OCI-LY1 (cell line): Measurements from ENCODE around the gene SDK1.

Experiments used
- H2AFZ ChIP-seq: fragments of 200-600 bp; sonication (generic), shearing (Covaris generic); 2 replicates; pipeline ENCODE4 v1.6.0; 2014; ENCODE audit warnings: antibody characterized with exemption, mild to moderate bottlenecking, low read length
- H3F3A ChIP-seq: fragments of 200-600 bp; sonication (generic), shearing (Covaris generic); 2 replicates; pipeline ENCODE4 v1.6.0; 2014; ENCODE audit warnings: mild to moderate bottlenecking, antibody characterized with exemption, low read length, moderate library complexity; ENCODE audit not compliant: insufficient read depth
- H3K27ac ChIP-seq: fragments of 200-600 bp; sonication (generic); 2 replicates; pipeline ENCODE4 v1.5.1; 2014; ENCODE audit warnings: low read length, mixed run types, mild to moderate bottlenecking, low read depth; ENCODE audit not compliant: poor library complexity, severe bottlenecking
- H3K27me3 ChIP-seq: fragments of 200-600 bp; sonication (generic); 2 replicates; pipeline ENCODE4 v1.6.0; 2014; ENCODE audit warnings: antibody characterized with exemption, mild to moderate bottlenecking, low read length, moderate library complexity; ENCODE audit not compliant: insufficient read depth
- H3K36me3 ChIP-seq: fragments of 200-600 bp; sonication (generic); 2 replicates; pipeline ENCODE4 v1.6.1; 2014; ENCODE audit warnings: mild to moderate bottlenecking, antibody characterized with exemption, low read length, moderate library complexity, mixed read lengths; ENCODE audit not compliant: insufficient read depth
- H3K4me1 ChIP-seq: fragments of 200-600 bp; sonication (generic); 2 replicates; pipeline ENCODE4 v1.5.1; 2014; ENCODE audit warnings: mild to moderate bottlenecking, low read length, moderate library complexity; ENCODE audit not compliant: insufficient read depth, severe bottlenecking
- H3K4me2 ChIP-seq: fragments of 200-600 bp; sonication (generic), shearing (Covaris generic); 2 replicates; pipeline ENCODE4 v1.6.1; 2014; ENCODE audit warnings: low read length
- H3K4me3 ChIP-seq: fragments of 200-600 bp; sonication (generic); 2 replicates; pipeline ENCODE4 v1.5.1; 2014; ENCODE audit warnings: low read length, low read depth, mild to moderate bottlenecking, mixed read lengths; ENCODE audit not compliant: poor library complexity, severe bottlenecking
- H3K79me2 ChIP-seq: fragments of 200-600 bp; shearing (Covaris generic); 2 replicates; pipeline ENCODE4 v1.6.1; 2016; ENCODE audit warnings: mixed run types, low read length, mixed read lengths; ENCODE audit not compliant: insufficient read depth
- H3K9ac ChIP-seq: fragments of 200-600 bp; sonication (generic), shearing (Covaris generic); 2 replicates; pipeline ENCODE4 v1.6.1; 2014; ENCODE audit warnings: mild to moderate bottlenecking, low read length, mixed read lengths
- H3K9me2 ChIP-seq: fragments of 200-600 bp; sonication (generic), shearing (Covaris generic); 2 replicates; pipeline ENCODE4 v1.6.1; 2014; ENCODE audit warnings: low read depth, mild to moderate bottlenecking, low read length, mixed read lengths
- H3K9me3 ChIP-seq: fragments of 200-600 bp; shearing (Covaris generic); 2 replicates; pipeline ENCODE4 v1.6.1; 2014; ENCODE audit warnings: low read length, mixed read lengths
- H4K20me1 ChIP-seq: fragments of 200-600 bp; sonication (generic), shearing (Covaris generic); 2 replicates; pipeline ENCODE4 v1.6.0; 2016; ENCODE audit warnings: mild to moderate bottlenecking, low read length; ENCODE audit not compliant: insufficient read depth
- CTCF ChIP-seq: fragments of 200-600 bp; sonication (generic), shearing (Covaris generic); IDR thresholded peaks from 2 replicates; pipeline ENCODE4 v1.5.1; 2017; ENCODE audit warnings: mild to moderate bottlenecking, antibody characterized with exemption, low read length, moderate library complexity, mixed read lengths
- EZH2 ChIP-seq: fragments of 200-600 bp; sonication (generic), shearing (Covaris generic); IDR thresholded peaks from 2 replicates; pipeline ENCODE4 v1.8.0; 2017; ENCODE audit warnings: borderline replicate concordance, mixed run types, mild to moderate bottlenecking, antibody characterized with exemption, low read length, moderate library complexity, mixed read lengths

The SDK1 gene

GRCh38 chr7:4173615-4174014, 872.6 kb downstream of the SDK1 start:
- no peaks in the 10 kb centered on the region for H3K27me3 ChIP-seq
- no peaks in the 10 kb centered on the region for H3K9me3 ChIP-seq
- no peaks in the 10 kb centered on the region for H3K9me2 ChIP-seq
- H3K27ac ChIP-seq, result no peak overlapping the region
- H3K36me3 ChIP-seq, result no peaks in the 10 kb centered on the region
- H3F3A ChIP-seq, result no peaks in the 10 kb centered on the region
- no peak overlapping the region for H3K4me3 ChIP-seq
- no peak overlapping the region for H2AFZ ChIP-seq
- H3K79me2 ChIP-seq, result no peaks in the 10 kb centered on the region
- H3K4me2 ChIP-seq, result no peak overlapping the region
- TF ChIP-seq CTCF, result no peak
- no peak for TF ChIP-seq EZH2
- no peaks in the 10 kb centered on the region for H3K4me1 ChIP-seq
- H4K20me1 ChIP-seq, result no peaks in the 10 kb centered on the region
- H3K9ac ChIP-seq, result no peak overlapping the region

GRCh38 chr7:4174016-4174415, 873.0 kb downstream of the SDK1 start:
- Histone ChIP-seq H3K27me3 (no peaks in the 10 kb centered on the region), H3K9me3 (no peaks in the 10 kb centered on the region), H3K9ac (no peak overlapping the region), H3K4me1 (no peaks in the 10 kb centered on the region), H3K9me2 (no peaks in the 10 kb centered on the region), H2AFZ (no peak overlapping the region), H3K4me2 (no peak overlapping the region), H4K20me1 (no peaks in the 10 kb centered on the region), H3K4me3 (no peak overlapping the region), H3F3A (no peaks in the 10 kb centered on the region), H3K79me2 (no peaks in the 10 kb centered on the region), H3K27ac (no peak overlapping the region), H3K36me3 (no peaks in the 10 kb centered on the region)
- no peak for TF ChIP-seq CTCF
- no peak for TF ChIP-seq EZH2

GRCh38 chr7:4174451-4174850, 873.4 kb downstream of the SDK1 start:
- H3K27ac ChIP-seq, result no peak overlapping the region
- H3K4me2 ChIP-seq, result no peak overlapping the region
- H4K20me1 ChIP-seq, result no peaks in the 10 kb centered on the region
- TF ChIP-seq CTCF (no peak), EZH2 (no peak)
- H3K4me1 ChIP-seq, result no peaks in the 10 kb centered on the region
- no peak overlapping the region for H3K4me3 ChIP-seq
- H3K9ac ChIP-seq, result no peak overlapping the region
- no peaks in the 10 kb centered on the region for H3F3A ChIP-seq
- no peaks in the 10 kb centered on the region for H3K9me2 ChIP-seq
- H3K27me3 ChIP-seq, result no peaks in the 10 kb centered on the region
- H2AFZ ChIP-seq, result no peak overlapping the region
- no peaks in the 10 kb centered on the region for H3K79me2 ChIP-seq
- H3K9me3 ChIP-seq, result no peaks in the 10 kb centered on the region
- no peaks in the 10 kb centered on the region for H3K36me3 ChIP-seq
